GM23338 (cell line): ENCODE data around the gene RBKS. TPM values are rescaled to one million over a fixed set of nuclear protein-coding genes. Genes with fewer than 3 reads are reported as not detected.

Source experiments
- ATAC-seq: fragments of 200-7000 bp; cut with Tn5 transposase; 3 replicates; pipeline ENCODE4 v1.9.1; 2020
- DNase-seq: peaks from one replicate; pipeline ENCODE4 v3.0.0-alpha.2; 2015; ENCODE audit warnings: low spot score
- H2AFZ ChIP-seq: fragments of 200-600 bp; sonication (generic); 2 replicates; pipeline ENCODE4 v1.8.0; 2016; ENCODE audit warnings: antibody characterized with exemption, mild to moderate bottlenecking, moderate library complexity
- H3F3A ChIP-seq: fragments of 200-600 bp; sonication (generic); replicated peaks from 2 replicates; pipeline ENCODE4 v1.8.0; 2017; ENCODE audit warnings: antibody characterized with exemption, mixed run types, low read depth
- H3K27ac ChIP-seq: fragments of 200-600 bp; sonication (generic); 2 replicates; pipeline ENCODE4 v1.6.1; 2016; ENCODE audit warnings: low read depth
- H3K27me3 ChIP-seq: fragments of 200-600 bp; sonication (generic); 2 replicates; pipeline ENCODE4 v1.8.0; 2016; ENCODE audit warnings: mild to moderate bottlenecking, mixed run types, moderate library complexity; ENCODE audit not compliant: insufficient read depth
- H3K36me3 ChIP-seq: fragments of 200-600 bp; sonication (generic); 2 replicates; pipeline ENCODE4 v1.8.0; 2016; ENCODE audit warnings: mild to moderate bottlenecking; ENCODE audit not compliant: insufficient read depth
- H3K4me1 ChIP-seq: fragments of 200-600 bp; sonication (generic); 2 replicates; pipeline ENCODE4 v1.8.0; 2016; ENCODE audit warnings: mild to moderate bottlenecking, moderate library complexity; ENCODE audit not compliant: insufficient read depth
- H3K4me2 ChIP-seq: fragments of 200-600 bp; sonication (generic); 2 replicates; pipeline ENCODE4 v1.7.1; 2017; ENCODE audit warnings: mixed run types
- H3K4me3 ChIP-seq: fragments of 200-600 bp; sonication (generic); 2 replicates; pipeline ENCODE4 v1.6.1; 2016; ENCODE audit warnings: mixed run types
- H3K79me2 ChIP-seq: fragments of 200-600 bp; sonication (generic); replicated peaks from 2 replicates; pipeline ENCODE4 v1.8.0; 2017; ENCODE audit warnings: mild to moderate bottlenecking; ENCODE audit not compliant: insufficient read depth
- H3K9me2 ChIP-seq: fragments of 200-600 bp; sonication (generic); 2 replicates; pipeline ENCODE4 v1.8.0; 2017; ENCODE audit not compliant: insufficient read depth
- H4K20me1 ChIP-seq: fragments of 200-600 bp; sonication (generic); replicated peaks from 2 replicates; pipeline ENCODE4 v1.8.0; 2017; ENCODE audit warnings: mild to moderate bottlenecking; ENCODE audit not compliant: insufficient read depth
- H3K27ac Mint-ChIP-seq: 2 replicates; pipeline ENCODE4 v1.8.0; 2020; ENCODE audit warnings: inconsistent platforms, mild to moderate bottlenecking, moderate library complexity, mixed read lengths
- H3K27me3 Mint-ChIP-seq: 3 replicates; pipeline ENCODE4 v1.8.0; 2022; ENCODE audit warnings: low read depth, mild to moderate bottlenecking, moderate library complexity, mixed read lengths, inconsistent platforms; ENCODE audit not compliant: insufficient read depth, poor library complexity
- H3K36me3 Mint-ChIP-seq: 3 replicates; pipeline ENCODE4 v1.8.0; 2021; ENCODE audit warnings: low read depth, mild to moderate bottlenecking, inconsistent platforms, moderate library complexity, mixed read lengths
- H3K4me1 Mint-ChIP-seq: 3 replicates; pipeline ENCODE4 v1.8.0; 2020; ENCODE audit warnings: mild to moderate bottlenecking, inconsistent platforms, mixed read lengths
- H3K4me3 Mint-ChIP-seq: 3 replicates; pipeline ENCODE4 v1.8.0; 2021; ENCODE audit warnings: moderate library complexity, mild to moderate bottlenecking, inconsistent platforms, mixed read lengths
- H3K9me3 Mint-ChIP-seq: 3 replicates; pipeline ENCODE4 v1.8.0; 2020; ENCODE audit warnings: moderate library complexity, mild to moderate bottlenecking, inconsistent platforms, mixed read lengths
- CREB1 ChIP-seq: fragments of 250-450 bp; sonication (Bioruptor Pico); IDR thresholded peaks from 2 replicates; pipeline ENCODE4 v1.5.0; 2020; ENCODE audit warnings: low read depth, mild to moderate bottlenecking, moderate library complexity
- ETS1 ChIP-seq: IDR thresholded peaks from 2 replicates; pipeline ENCODE4 v1.6.1; 2016; ENCODE audit warnings: antibody characterized with exemption
- EZH2 ChIP-seq: fragments of 200-600 bp; sonication (generic); IDR thresholded peaks from one replicate; pipeline ENCODE4 v1.8.0; 2017; ENCODE audit warnings: antibody characterized with exemption, mild to moderate bottlenecking, low read depth; ENCODE audit not compliant: unreplicated experiment
- POLR2AphosphoS5 ChIP-seq: IDR thresholded peaks from 2 replicates; pipeline ENCODE4 v1.6.1; 2016; ENCODE audit warnings: antibody characterized with exemption, low read depth
- STAT1 ChIP-seq: IDR thresholded peaks from one replicate; pipeline ENCODE4 v1.6.1; 2016; ENCODE audit warnings: antibody characterized with exemption; ENCODE audit not compliant: unreplicated experiment
- ZNF114 ChIP-seq: fragments of 250-450 bp; sonication (Bioruptor Pico); IDR thresholded peaks from 2 replicates; pipeline ENCODE4 v1.5.0; 2020; ENCODE audit warnings: mild to moderate bottlenecking, moderate library complexity
- ZNF331 ChIP-seq: fragments of 250-450 bp; sonication (Bioruptor Pico); IDR thresholded peaks from 2 replicates; pipeline ENCODE4 v1.5.0; 2020; ENCODE audit warnings: low read depth, mild to moderate bottlenecking, moderate library complexity
- ZNF462 ChIP-seq: fragments of 250-450 bp; sonication (Bioruptor Pico); IDR thresholded peaks from 2 replicates; pipeline ENCODE4 v1.5.0; 2020; ENCODE audit warnings: mild to moderate bottlenecking, moderate library complexity
- polyA plus RNA-seq: library from polyadenylated mRNA; unstranded; fragments of >200 nt; fragmentation: Nextera tagmentation; extraction: Ambion mirVana; gene quantifications from 2 replicates; pipeline ENCODE4 v1.2.1, GENCODE V29; 2016
- total RNA-seq: library from RNA; depleted of rRNA; stranded (reverse); fragments of >200 nt; shearing (Covaris generic); gene quantifications from 2 replicates; pipeline ENCODE4 v1.2.3, GENCODE V29; 2014
- TF ChIP-seq, protein P1 (sequence below), 2 experiments: fragments of 200-600 bp in 1 of 2; sonication (generic) in 1 of 2; conservative IDR thresholded peaks; 2 replicates each; pipeline versions ENCODE4 v1.5.1 to v1.6.1; 2016 to 2017; ENCODE audit warnings: antibody characterized with exemption in 2 of 2, low read depth in 2 of 2, mild to moderate bottlenecking in 2 of 2, moderate library complexity in 1 of 2

RBKS gene
- total and polyA plus RNA-seq, 2 experiments from 2014 or later, result 1.3 to 1.5 TPM

DNA sequence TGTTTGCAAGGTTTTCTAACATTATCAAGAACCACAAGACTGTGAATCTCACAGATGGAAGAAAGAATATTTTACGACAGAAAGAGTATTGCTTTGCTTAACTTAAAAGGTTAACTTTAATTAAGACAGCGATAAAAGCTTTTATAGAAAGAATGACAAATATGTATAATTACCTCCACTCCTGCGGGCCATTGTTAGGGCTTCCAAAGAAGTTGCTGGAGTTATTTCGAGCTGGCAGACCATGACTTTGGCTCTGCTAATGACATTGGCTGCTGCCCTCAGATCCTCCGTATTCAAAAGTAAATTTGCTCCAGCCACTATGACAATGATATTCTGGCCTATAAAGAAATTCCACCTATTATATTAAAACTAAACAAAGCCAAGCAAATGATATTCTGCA is 47.3 kb downstream of the RBKS start:
- no peaks in the 10 kb centered on the region for H3K36me3 ChIP-seq
- H3K4me2 ChIP-seq, result no peak overlapping the region
- Mint-ChIP-seq H3K27ac (no peak overlapping the region), H3K4me3 (no peak overlapping the region), H3K27me3 (peaks cover 2% of the 10 kb centered on the region), H3K9me3 (no peaks in the 10 kb centered on the region), H3K4me1 (no peaks in the 10 kb centered on the region), H3K36me3 (no peaks in the 10 kb centered on the region)
- no peaks in the 10 kb centered on the region for H3K4me1 ChIP-seq
- TF ChIP-seq EZH2, result no peak
- no peaks in the 10 kb centered on the region for H3K79me2 ChIP-seq
- no peaks in the 10 kb centered on the region for H3F3A ChIP-seq
- no peak overlapping the region for H2AFZ ChIP-seq
- no peaks in the 10 kb centered on the region for H4K20me1 ChIP-seq
- no peak overlapping the region for H3K4me3 ChIP-seq
- H3K27me3 ChIP-seq, result no peaks in the 10 kb centered on the region
- no peak for ATAC-seq
- H3K9me2 ChIP-seq, result no peaks in the 10 kb centered on the region
- no peak overlapping the region for H3K27ac ChIP-seq
- no peak for DNase-seq

DNA sequence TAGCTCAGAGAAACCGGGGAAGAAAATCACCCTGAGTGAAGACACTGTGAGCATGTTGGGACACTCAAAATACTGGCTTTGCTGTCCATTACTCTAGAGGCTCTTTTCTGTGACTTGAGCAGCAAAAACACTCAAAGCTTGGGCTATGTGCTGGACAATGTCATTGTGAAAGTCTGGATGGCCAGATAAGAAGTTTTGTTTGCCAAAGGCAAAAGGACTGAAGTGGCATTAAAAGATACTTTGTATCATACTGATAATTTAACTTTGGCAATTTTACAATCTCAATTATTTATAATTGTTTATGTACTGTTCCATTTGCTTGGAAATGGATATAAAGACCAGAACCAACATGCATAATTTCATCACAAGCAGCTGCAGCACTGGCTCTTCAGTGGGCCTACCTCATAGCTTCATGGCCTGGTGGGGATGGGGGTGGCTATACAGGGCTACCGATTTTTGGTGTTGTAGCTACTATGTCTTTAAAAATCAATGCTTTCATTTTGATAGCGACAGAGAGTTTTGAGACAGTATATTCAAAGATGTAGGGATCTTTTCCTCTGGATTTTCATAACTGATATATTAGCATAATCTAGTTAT is 51.1 kb downstream of the RBKS start:
- no peak overlapping the region for H3K4me3 Mint-ChIP-seq
- Histone ChIP-seq H3K9me2 (peaks cover 4% of the 10 kb centered on the region; the same call in 1 of the 2 replicates), H3K27ac (no peak overlapping the region), H3K4me1 (no peaks in the 10 kb centered on the region), H3K79me2 (no peaks in the 10 kb centered on the region), H2AFZ (no peak overlapping the region), H4K20me1 (no peaks in the 10 kb centered on the region), H3K27me3 (no peaks in the 10 kb centered on the region), H3K36me3 (no peaks in the 10 kb centered on the region), H3K4me3 (no peak overlapping the region), H3F3A (no peaks in the 10 kb centered on the region), H3K4me2 (no peak overlapping the region)
- peaks cover 5% of the 10 kb centered on the region for H3K27me3 Mint-ChIP-seq
- H3K4me1 Mint-ChIP-seq, result peaks cover under 1% of the 10 kb centered on the region; the same call in 1 of the 3 replicates
- DNase-seq (no peak), ATAC-seq (no peak)
- no peaks in the 10 kb centered on the region for H3K36me3 Mint-ChIP-seq
- no peaks in the 10 kb centered on the region for H3K9me3 Mint-ChIP-seq
- no peak overlapping the region for H3K27ac Mint-ChIP-seq
- TF ChIP-seq STAT1 (no peak), EZH2 (no peak), POLR2AphosphoS5 (no peak), ZNF114 (CRISPR knock-in tag) (no peak), ZNF462 (CRISPR knock-in tag) (no peak), CREB1 (CRISPR knock-in tag) (no peak), ETS1 (no peak), ZNF331 (CRISPR knock-in tag) (no peak)
- TF ChIP-seq, protein P1, sequence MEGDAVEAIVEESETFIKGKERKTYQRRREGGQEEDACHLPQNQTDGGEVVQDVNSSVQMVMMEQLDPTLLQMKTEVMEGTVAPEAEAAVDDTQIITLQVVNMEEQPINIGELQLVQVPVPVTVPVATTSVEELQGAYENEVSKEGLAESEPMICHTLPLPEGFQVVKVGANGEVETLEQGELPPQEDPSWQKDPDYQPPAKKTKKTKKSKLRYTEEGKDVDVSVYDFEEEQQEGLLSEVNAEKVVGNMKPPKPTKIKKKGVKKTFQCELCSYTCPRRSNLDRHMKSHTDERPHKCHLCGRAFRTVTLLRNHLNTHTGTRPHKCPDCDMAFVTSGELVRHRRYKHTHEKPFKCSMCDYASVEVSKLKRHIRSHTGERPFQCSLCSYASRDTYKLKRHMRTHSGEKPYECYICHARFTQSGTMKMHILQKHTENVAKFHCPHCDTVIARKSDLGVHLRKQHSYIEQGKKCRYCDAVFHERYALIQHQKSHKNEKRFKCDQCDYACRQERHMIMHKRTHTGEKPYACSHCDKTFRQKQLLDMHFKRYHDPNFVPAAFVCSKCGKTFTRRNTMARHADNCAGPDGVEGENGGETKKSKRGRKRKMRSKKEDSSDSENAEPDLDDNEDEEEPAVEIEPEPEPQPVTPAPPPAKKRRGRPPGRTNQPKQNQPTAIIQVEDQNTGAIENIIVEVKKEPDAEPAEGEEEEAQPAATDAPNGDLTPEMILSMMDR (conservative IDR thresholded peaks at IDR 0.05; ENCODE audit: low read depth in 2 of 2), result no peak
